MM.1S (cell line): ENCODE measurements around the gene ATP6V1B1.

ENCODE experiments used
- DNase-seq: peaks from one replicate; pipeline ENCODE4 v3.0.0-alpha.2; 2015
- H2AFZ ChIP-seq: fragments of 300-600 bp; sonication (generic); 2 replicates; pipeline ENCODE4 v1.6.0; 2016; ENCODE audit warnings: antibody characterized with exemption, low read length
- H3F3A ChIP-seq: fragments of 300-600 bp; sonication (generic); 2 replicates; pipeline ENCODE4 v1.6.1; 2016; ENCODE audit warnings: mild to moderate bottlenecking, antibody characterized with exemption, low read length, moderate library complexity, mixed read lengths; ENCODE audit not compliant: insufficient read depth
- H3K27ac ChIP-seq: fragments of 300-600 bp; sonication (generic); 2 replicates; pipeline ENCODE4 v1.5.1; 2016; ENCODE audit warnings: mild to moderate bottlenecking, low read length
- H3K27me3 ChIP-seq: fragments of 300-600 bp; sonication (generic); replicated peaks from 2 replicates; pipeline ENCODE4 v1.6.0; 2016; ENCODE audit warnings: low read length; ENCODE audit not compliant: insufficient read depth
- H3K36me3 ChIP-seq: fragments of 300-600 bp; sonication (generic); replicated peaks from 2 replicates; pipeline ENCODE4 v1.6.1; 2016; ENCODE audit warnings: mild to moderate bottlenecking, low read length, mixed read lengths; ENCODE audit not compliant: insufficient read depth
- H3K4me1 ChIP-seq: fragments of 300-600 bp; sonication (generic); 2 replicates; pipeline ENCODE4 v1.6.1; 2016; ENCODE audit warnings: low read length, mixed read lengths
- H3K4me2 ChIP-seq: fragments of 300-600 bp; sonication (generic); 2 replicates; pipeline ENCODE4 v1.6.0; 2016; ENCODE audit warnings: low read depth, low read length
- H3K4me3 ChIP-seq: fragments of 300-600 bp; sonication (generic); 2 replicates; pipeline ENCODE4 v1.5.1; 2016; ENCODE audit warnings: low read length, mixed read lengths
- H3K79me2 ChIP-seq: fragments of 300-600 bp; sonication (generic); 2 replicates; pipeline ENCODE4 v1.6.1; 2016; ENCODE audit warnings: mixed run types, low read length, mixed read lengths
- H3K9ac ChIP-seq: fragments of 300-600 bp; sonication (generic); 2 replicates; pipeline ENCODE4 v1.6.1; 2016; ENCODE audit warnings: low read length, mixed read lengths
- H3K9me2 ChIP-seq: fragments of 300-600 bp; sonication (generic); replicated peaks from 2 replicates; pipeline ENCODE4 v1.6.1; 2016; ENCODE audit warnings: mild to moderate bottlenecking, low read length, mixed read lengths; ENCODE audit not compliant: insufficient read depth
- H3K9me3 ChIP-seq: fragments of 300-600 bp; sonication (generic); replicated peaks from 2 replicates; pipeline ENCODE4 v1.6.1; 2016; ENCODE audit warnings: mild to moderate bottlenecking, low read length, mixed read lengths; ENCODE audit not compliant: insufficient read depth
- H4K20me1 ChIP-seq: fragments of 300-600 bp; sonication (generic); 2 replicates; pipeline ENCODE4 v1.6.1; 2016; ENCODE audit warnings: mild to moderate bottlenecking, low read length, moderate library complexity, mixed read lengths; ENCODE audit not compliant: insufficient read depth
- EZH2 ChIP-seq: fragments of 300-600 bp; sonication (generic); optimal IDR thresholded peaks from 2 replicates; pipeline ENCODE3; 2017; ENCODE audit warnings: low read depth, mild to moderate bottlenecking, antibody characterized with exemption, low read length, mixed read lengths
- EZH2phosphoT487 ChIP-seq: fragments of 300-600 bp; sonication (generic); IDR thresholded peaks from 2 replicates; pipeline ENCODE4 v1.6.1; 2018; ENCODE audit warnings: antibody characterized with exemption, low read length
- TF ChIP-seq, protein P1 (sequence below): fragments of 300-600 bp; sonication (generic); IDR thresholded peaks from 2 replicates; pipeline ENCODE4 v1.5.1; 2016; ENCODE audit warnings: antibody characterized with exemption, low read length, mixed read lengths

ATP6V1B1 gene

DNA sequence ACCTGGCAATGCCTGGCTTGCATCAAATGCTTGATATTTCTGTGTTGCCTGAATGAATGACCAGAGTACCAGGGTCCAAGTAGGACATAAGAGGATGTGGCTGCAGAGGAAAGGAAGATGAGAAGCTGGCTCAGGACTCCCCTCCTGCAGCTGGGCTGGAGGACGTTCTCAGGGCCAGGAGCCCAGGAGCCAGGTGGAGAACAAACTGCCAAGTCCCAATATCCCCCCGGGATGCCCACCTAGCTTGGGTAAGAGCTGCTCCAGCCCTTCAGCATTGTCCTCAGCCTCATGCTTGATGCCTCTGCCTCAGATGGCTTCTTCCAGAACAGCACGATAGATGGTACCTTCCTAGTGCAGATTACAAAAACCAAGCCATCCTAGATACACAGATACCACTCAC is 8.6 kb upstream of the ATP6V1B1 start:
- Histone ChIP-seq H3K27me3 (no peaks in the 10 kb centered on the region; the same call in 1 of the 2 replicates), H3K79me2 (no peaks in the 10 kb centered on the region), H3K9me3 (no peaks in the 10 kb centered on the region), H3K4me1 (no peaks in the 10 kb centered on the region), H2AFZ (no peak overlapping the region), H3K4me3 (no peak overlapping the region), H3K4me2 (no peak overlapping the region), H3F3A (no peaks in the 10 kb centered on the region), H3K36me3 (no peaks in the 10 kb centered on the region), H3K9ac (no peak overlapping the region), H4K20me1 (no peaks in the 10 kb centered on the region), H3K27ac (no peak overlapping the region), H3K9me2 (no peaks in the 10 kb centered on the region)
- TF ChIP-seq EZH2phosphoT487 (no peak), EZH2 (no peak)
- TF ChIP-seq, protein P1, sequence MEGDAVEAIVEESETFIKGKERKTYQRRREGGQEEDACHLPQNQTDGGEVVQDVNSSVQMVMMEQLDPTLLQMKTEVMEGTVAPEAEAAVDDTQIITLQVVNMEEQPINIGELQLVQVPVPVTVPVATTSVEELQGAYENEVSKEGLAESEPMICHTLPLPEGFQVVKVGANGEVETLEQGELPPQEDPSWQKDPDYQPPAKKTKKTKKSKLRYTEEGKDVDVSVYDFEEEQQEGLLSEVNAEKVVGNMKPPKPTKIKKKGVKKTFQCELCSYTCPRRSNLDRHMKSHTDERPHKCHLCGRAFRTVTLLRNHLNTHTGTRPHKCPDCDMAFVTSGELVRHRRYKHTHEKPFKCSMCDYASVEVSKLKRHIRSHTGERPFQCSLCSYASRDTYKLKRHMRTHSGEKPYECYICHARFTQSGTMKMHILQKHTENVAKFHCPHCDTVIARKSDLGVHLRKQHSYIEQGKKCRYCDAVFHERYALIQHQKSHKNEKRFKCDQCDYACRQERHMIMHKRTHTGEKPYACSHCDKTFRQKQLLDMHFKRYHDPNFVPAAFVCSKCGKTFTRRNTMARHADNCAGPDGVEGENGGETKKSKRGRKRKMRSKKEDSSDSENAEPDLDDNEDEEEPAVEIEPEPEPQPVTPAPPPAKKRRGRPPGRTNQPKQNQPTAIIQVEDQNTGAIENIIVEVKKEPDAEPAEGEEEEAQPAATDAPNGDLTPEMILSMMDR, result no peak
- no peak for DNase-seq

DNA sequence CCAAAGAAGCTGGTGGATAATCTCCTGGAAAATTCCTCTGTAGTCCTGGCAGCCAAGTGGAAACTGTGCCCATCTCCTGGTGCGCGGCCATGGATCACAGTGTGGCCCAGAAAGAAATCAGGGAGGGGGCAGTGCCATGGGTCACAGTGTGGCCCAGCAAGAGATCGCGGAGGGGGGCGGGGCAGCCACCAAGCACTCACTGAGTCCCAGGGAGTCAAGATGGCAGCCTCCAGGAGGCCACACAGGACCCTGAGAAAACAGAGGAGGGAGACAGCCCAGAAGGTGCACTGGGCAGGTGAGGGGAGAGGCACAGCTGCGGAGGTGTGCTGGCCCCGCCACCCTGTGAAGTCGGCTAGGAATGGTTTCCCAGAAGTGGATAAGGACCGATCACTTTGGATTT is 8.1 kb upstream of the ATP6V1B1 start:
- H3F3A ChIP-seq, result no peaks in the 10 kb centered on the region
- TF ChIP-seq EZH2phosphoT487, result no peak
- TF ChIP-seq, protein P1, result no peak
- TF ChIP-seq EZH2, result no peak
- no peak for DNase-seq
- H3K4me2 ChIP-seq, result no peak overlapping the region
- no peak overlapping the region for H3K4me3 ChIP-seq
- no peak overlapping the region for H2AFZ ChIP-seq
- no peaks in the 10 kb centered on the region; the same call in 1 of the 2 replicates for H3K27me3 ChIP-seq
- H3K9ac ChIP-seq, result no peak overlapping the region
- no peaks in the 10 kb centered on the region for H3K9me3 ChIP-seq
- no peaks in the 10 kb centered on the region for H3K79me2 ChIP-seq
- H4K20me1 ChIP-seq, result no peaks in the 10 kb centered on the region
- no peak overlapping the region for H3K27ac ChIP-seq
- no peaks in the 10 kb centered on the region for H3K36me3 ChIP-seq
- H3K9me2 ChIP-seq, result no peaks in the 10 kb centered on the region
- no peaks in the 10 kb centered on the region for H3K4me1 ChIP-seq

DNA sequence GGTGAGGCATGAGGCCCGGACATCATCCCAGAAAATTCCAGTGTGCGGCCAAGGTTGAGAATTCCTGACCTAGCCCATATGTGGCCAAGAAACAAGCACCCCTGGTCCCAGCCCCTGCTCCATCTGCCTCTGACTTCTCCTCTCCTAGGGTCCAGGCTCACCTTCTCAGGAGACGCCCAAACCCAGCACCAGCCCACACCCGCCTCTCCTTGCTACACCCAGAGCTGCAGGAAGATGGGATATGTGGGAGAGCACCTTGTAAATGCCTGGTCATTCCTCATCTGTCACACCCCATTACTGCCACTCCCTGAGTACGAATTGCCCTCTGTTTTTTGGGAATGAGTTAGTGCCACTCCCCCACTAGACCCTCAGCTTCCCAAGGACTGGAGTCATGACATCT is 7.3 kb upstream of the ATP6V1B1 start:
- TF ChIP-seq EZH2phosphoT487 (no peak), EZH2 (no peak)
- TF ChIP-seq, protein P1, result no peak
- H3K9me2 ChIP-seq, result no peaks in the 10 kb centered on the region
- no peaks in the 10 kb centered on the region for H3K9me3 ChIP-seq
- DNase-seq, result no peak
- H3K9ac ChIP-seq, result no peak overlapping the region
- no peak overlapping the region for H3K4me3 ChIP-seq
- H2AFZ ChIP-seq, result no peak overlapping the region
- H4K20me1 ChIP-seq, result no peaks in the 10 kb centered on the region
- no peak overlapping the region for H3K4me2 ChIP-seq
- H3K27me3 ChIP-seq, result no peaks in the 10 kb centered on the region; the same call in 1 of the 2 replicates
- no peaks in the 10 kb centered on the region for H3K79me2 ChIP-seq
- H3F3A ChIP-seq, result no peaks in the 10 kb centered on the region
- no peaks in the 10 kb centered on the region for H3K4me1 ChIP-seq
- H3K36me3 ChIP-seq, result no peaks in the 10 kb centered on the region
- no peak overlapping the region for H3K27ac ChIP-seq
